Choroid plexus epithelial cell (primary cell): ENCODE results near the gene RTBDN.

Experiments used
- DNase-seq: peaks from one replicate; pipeline ENCODE4 v3.0.0-alpha.2; 2010; ENCODE audit warnings: low read depth
- H3K4me3 ChIP-seq: 2 replicates; pipeline ENCODE4 v1.5.1; 2011; ENCODE audit warnings: low read depth, mild to moderate bottlenecking, control low read depth, low read length, moderate library complexity
- CTCF ChIP-seq: conservative IDR thresholded peaks from 2 replicates; pipeline ENCODE4 v1.5.1; 2011; ENCODE audit warnings: low read depth, mild to moderate bottlenecking, control low read depth, inconsistent platforms, low read length, moderate library complexity

The RTBDN gene

DNA sequence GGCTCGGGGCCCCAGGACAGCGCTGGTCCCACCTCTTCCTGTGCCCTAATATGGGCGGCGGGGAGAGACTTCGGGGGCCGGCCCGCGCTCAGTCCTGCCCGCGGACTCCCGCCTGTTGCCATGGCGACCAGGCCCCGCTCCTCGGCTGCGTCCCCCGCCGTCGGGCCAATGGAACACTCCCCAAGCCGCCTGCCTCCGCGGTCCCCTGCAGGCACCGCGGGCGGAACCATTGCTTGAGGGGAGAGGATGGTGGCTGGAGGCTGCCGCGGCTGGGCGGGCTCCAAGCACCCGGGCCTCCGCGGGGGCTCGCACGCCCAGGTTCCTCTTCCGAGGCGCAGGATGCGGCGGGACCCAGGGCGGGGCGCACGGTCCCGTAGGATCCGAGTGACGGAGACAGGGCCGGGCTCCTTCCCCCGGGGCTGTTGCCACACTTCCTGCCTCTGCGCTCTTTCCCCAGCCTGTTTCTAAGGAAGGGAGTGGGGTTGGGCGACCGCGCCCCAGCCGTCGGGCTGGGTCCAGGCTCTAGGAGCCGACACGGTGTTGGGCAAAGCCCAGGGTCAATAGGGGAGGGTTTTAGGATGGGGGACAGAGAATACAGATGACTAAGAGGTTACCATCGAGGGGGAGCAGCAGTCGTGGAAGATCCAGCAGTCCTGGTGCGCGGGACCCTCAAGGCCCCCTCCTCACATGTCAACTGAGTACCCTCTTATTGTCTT, 44.3 kb downstream of the RTBDN start:
- peak; percentile 99 for DNase-seq

GRCh38 chr19:12789098-12789903, 45.1 kb downstream of the RTBDN start:
- no peak for TF ChIP-seq CTCF
- DNase-seq = peak; percentile 50
- H3K4me3 ChIP-seq = peak overlapping the region; percentile 100

More for the DNA sequence above, 44.3 kb downstream of the RTBDN start:
- no peak for TF ChIP-seq CTCF
- peak overlapping the region; percentile 100 for H3K4me3 ChIP-seq

DNA sequence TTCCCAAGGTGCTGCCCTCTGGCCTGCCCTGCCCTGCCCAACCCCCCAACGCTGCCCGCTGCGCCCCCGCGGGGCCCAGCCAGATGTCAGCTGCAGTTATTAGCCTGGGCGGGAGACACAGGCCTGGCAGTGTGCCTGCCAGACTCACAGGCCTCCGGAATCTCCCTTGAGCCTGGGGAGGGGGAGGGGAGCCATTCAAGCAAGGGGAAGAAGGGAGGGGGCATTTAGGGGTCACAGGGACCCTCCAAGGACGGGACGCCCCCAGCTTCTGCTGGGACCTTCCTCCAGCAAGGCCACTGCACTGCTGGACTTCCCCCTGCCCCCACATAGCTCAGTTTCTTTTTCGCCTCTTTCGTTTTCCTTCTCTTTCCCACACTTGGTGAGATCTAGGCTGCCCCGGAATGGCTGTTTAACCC, 45.7 kb downstream of the RTBDN start:
- no peak for TF ChIP-seq CTCF
- DNase-seq = peak; percentile 79
- H3K4me3 ChIP-seq = peak overlapping the region; percentile 100

- no peak for TF ChIP-seq CTCF
- no peak for DNase-seq
- H3K4me3 ChIP-seq = no peak overlapping the region
Observed at GRCh38 chr19:12788042-12788681, 46.2 kb downstream of the RTBDN start.

DNA sequence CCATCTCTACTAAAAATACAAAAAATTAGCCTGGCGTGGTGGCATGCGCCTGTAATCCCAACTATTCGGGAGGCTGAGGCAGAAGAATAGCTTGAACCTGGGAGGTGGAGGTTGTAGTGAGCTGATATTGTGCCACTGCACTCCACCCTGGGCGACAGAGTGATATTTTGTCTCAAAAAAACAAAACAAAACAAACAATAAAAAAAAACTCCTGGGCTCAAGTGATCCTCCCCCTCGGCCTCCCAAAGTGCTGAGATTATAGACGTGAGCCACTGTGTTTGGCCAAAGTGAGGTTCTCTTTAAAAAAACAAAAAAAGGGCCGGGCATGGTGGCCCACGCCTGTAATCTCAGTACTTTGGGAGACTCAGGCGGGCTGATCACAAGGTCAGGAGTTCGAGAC, 46.9 kb downstream of the RTBDN start:
- TF ChIP-seq CTCF = no peak
- H3K4me3 ChIP-seq = no peak overlapping the region
- no peak for DNase-seq

DNA sequence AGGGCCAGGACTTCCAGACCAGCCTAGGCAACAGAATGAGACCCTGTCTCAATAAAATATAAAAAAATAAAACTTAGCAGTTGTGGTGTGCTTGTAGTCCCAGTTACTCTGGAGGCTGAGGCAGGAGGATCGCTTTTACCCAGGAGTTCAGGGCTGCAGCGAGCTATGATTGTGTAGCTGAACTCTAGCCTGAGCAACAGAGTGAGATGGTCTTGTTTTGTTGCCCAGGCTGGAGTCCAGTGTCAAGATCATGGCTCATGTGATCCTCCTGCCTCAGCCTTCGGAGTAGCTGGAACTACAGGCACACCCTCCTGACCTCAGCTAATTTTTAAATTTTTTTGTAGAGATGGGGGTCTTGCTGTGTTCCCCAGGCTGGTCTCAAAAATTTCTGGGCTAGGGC, 47.4 kb downstream of the RTBDN start:
- no peak for DNase-seq
- no peak for TF ChIP-seq CTCF
- H3K4me3 ChIP-seq = no peak overlapping the region
